Measurements from ENCODE around the gene SYF2.
"Not testable (repeated sequence)": the region's sequence is repeated elsewhere in the genome, so short reads cannot be mapped to it uniquely, and the experiment has no call there.

The SYF2 gene

DNA sequence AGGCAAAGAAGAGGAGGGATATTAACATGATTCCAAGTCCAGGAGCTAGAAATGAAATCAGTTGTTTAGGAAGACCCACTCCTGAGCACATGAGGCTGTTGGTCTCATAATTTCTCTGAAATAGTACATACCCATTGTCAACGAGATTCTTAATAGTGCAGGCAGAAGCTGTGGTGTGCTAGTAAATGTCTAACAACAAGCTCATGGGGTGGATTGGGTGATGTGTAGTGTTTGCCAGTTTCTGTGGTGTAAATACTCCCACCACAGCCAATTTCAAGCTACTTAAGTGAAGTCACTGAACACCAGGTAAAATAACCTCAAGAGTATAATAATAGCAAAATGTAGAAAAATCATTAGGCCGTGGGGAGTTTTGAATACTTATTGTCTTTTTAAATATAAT, 42.0 kb downstream of the SYF2 start:
- TF ChIP-seq POLR2A (IDR thresholded peaks at IDR 0.05; ENCODE audit: low read length) (no peak), GATA1 (IDR thresholded peaks at IDR 0.05; ENCODE audit: low read depth, low read length) (no peak)
- no peak for DNase-seq

- not testable (repeated sequence) for DNase-seq
These were observed 44.4 kb downstream of the SYF2 start for GRCh38 chr1:25187904-25188303.

- no peak for TF ChIP-seq GATA1 (IDR thresholded peaks at IDR 0.05; ENCODE audit: low read depth, low read length)
- no peak for TF ChIP-seq POLR2A (IDR thresholded peaks at IDR 0.05; ENCODE audit: low read length)
- DNase-seq: no peak
These were observed 45.2 kb downstream of the SYF2 start for GRCh38 chr1:25187077-25187476.

GRCh38 chr1:25186161-25187007, 45.9 kb downstream of the SYF2 start:
- TF ChIP-seq GATA1 (IDR thresholded peaks at IDR 0.05; ENCODE audit: low read depth, low read length) (no peak), POLR2A (IDR thresholded peaks at IDR 0.05; ENCODE audit: low read length) (no peak)
- DNase-seq: no peak

DNA sequence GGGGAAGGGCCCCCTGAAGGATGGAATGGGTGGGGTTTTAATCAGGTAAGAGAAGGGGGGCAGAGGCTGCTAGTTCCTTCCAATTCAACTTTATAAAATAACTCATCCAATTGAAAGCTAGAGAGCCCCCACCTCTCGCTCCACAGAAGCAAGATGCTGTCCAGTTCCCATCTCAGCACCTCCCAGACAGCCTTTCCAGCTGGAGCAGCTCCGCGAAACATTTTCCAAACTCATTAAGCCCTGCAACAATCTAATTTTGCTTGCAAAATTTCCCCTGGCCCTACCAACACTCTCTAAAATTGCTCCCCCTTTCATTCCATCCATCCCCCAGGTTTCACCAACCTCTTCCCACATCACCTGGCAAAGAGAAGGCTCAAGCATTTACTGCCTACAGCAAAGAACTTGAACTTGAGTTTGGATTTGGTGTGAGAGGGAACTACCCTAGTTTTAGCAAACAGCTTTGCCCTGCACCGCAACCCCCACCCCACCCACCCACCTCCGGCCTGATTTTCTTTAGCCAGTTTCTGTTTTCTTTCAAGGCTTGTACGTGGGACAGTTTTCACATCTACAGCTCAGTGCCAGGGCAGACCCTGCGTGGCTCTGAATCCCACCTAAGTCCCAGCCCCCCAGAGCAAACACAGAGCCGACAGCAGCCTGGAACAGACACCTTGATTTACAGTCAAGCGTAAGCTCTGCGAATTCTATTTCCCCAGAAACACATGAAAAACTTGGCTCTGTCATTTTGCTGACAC, 46.7 kb downstream of the SYF2 start:
- TF ChIP-seq POLR2A (IDR thresholded peaks at IDR 0.05; ENCODE audit: low read length): no peak
- no peak for DNase-seq

- TF ChIP-seq POLR2A (IDR thresholded peaks at IDR 0.05; ENCODE audit: low read length) (no peak), GATA1 (IDR thresholded peaks at IDR 0.05; ENCODE audit: low read depth, low read length) (no peak)
- DNase-seq: no peak
These were observed 48.1 kb downstream of the SYF2 start for GRCh38 chr1:25184001-25184762.

DNA sequence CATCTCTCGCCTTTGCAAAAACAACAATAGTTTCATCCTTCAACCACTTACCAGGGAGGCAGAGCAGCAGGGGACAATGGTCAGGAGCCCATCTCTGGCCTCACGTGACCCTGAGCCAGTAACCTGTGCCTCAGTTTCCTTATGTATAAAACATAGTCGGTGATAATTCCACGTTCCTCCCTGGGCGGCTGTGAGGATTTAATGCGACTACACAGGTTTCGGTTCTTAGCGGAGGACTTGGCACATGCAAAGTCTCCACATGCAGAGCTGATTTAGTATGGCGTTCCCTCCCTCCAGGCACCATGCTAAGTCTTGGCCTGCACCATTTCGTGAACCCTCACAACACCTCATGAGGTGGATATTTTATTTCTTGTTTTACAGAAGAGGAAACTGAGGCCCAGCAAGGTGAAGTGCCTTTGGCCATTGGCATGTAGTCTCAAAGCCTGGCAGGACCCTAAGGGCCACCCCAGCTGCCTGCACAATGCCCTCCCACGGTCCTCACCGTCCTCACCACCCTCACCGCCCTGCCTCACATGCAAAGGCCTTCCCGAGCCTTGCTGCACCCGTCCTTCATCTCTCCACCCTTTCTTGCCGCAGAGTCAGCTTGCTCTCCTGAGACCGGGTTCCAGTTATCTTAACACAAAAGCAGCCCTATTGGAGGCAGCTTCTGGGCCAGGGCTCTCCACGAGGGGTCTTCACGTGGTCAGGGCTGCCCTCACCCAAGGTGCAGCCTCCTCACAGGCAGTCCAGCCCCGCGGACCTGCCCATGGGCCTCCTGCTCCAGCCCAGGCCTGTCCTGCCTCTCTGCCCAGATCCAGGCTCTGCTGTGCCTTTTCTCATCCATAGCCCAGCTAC, 48.9 kb downstream of the SYF2 start:
- no peak for DNase-seq
- TF ChIP-seq GATA1 (IDR thresholded peaks at IDR 0.05; ENCODE audit: low read depth, low read length): no peak
- TF ChIP-seq POLR2A (IDR thresholded peaks at IDR 0.05; ENCODE audit: low read length): no peak

DNA sequence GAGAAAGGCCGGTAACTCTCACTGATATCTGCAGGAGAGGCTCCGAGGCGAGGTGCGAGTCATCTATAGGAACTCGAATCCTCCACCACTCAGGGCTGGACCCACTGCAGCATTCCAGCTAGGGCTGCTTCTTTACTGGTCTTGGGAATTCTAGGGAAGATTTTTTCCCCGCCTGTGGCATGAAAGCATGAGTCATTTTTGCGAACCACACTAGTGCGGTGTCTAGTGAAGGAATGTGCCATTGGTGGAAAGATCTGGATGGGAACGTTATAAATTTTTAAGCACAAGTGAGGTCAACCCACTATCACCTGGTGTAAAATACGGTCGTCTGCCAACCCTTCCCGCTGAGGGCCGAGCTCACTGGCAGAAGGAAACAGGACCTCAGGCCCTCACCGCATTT, 49.7 kb downstream of the SYF2 start:
- TF ChIP-seq POLR2A (IDR thresholded peaks at IDR 0.05; ENCODE audit: low read length): no peak
- DNase-seq: no peak

- no peak for DNase-seq
- TF ChIP-seq GATA1 (IDR thresholded peaks at IDR 0.05; ENCODE audit: low read depth, low read length): no peak
These were observed 51.3 kb downstream of the SYF2 start for GRCh38 chr1:25180996-25181395.

GRCh38 chr1:25178917-25179561, 53.3 kb downstream of the SYF2 start:
- TF ChIP-seq GATA1 (IDR thresholded peaks at IDR 0.05; ENCODE audit: low read depth, low read length) (no peak), POLR2A (IDR thresholded peaks at IDR 0.05; ENCODE audit: low read length) (no peak)
- DNase-seq: no peak

DNA sequence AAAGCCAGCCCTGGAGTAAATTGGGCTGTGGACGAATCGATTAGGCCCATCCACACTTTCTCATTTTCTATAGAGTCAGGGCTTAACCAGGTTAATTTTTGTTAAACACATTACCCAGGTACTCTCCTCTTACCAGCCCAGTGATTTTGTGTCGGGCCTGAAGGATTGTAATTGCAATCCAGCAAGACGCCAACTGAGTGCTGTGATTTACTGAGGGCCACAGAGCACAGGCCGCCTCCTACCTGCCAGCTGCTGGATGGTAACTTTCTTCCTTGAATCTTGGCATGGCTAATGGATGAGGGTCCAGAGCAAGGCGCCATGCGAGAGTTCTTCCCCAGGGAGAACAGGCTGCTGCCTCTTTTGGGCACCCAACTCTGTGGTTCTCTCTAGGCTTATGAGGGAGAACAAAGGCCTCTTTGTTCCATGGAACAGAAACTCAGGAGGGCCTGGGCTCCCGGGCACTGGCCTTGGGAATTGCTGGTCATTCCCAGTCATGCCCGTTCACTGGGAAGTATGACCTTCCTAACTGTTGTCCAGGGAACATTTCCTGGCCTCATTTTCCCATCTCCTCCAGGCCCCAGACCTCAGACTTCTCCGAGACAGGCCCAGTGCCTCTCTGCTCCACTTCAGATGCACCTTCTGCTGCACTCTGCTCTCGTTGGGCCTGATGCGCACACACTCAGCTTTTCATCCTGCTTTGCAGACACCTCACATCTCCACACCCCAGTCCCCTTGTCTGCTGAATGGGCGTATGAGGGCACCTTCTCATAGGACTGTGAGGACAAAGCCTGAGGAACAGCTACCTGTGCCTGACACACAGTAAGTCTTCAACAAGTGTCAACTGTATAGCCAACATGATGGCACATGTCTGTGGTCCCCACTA, 57.3 kb downstream of the SYF2 start:
- DNase-seq: no peak
- no peak for TF ChIP-seq POLR2A (IDR thresholded peaks at IDR 0.05; ENCODE audit: low read length)
- no peak for TF ChIP-seq GATA1 (IDR thresholded peaks at IDR 0.05; ENCODE audit: low read depth, low read length)

- no peak for TF ChIP-seq POLR2A (IDR thresholded peaks at IDR 0.05; ENCODE audit: low read length)
- no peak for TF ChIP-seq GATA1 (IDR thresholded peaks at IDR 0.05; ENCODE audit: low read depth, low read length)
- no peak for DNase-seq
These were observed 58.0 kb downstream of the SYF2 start for GRCh38 chr1:25174363-25174729.

Data from erythroblast (primary cell).